KBM-7 (cell line): ENCODE data around the gene CNGB1.
"Not testable (repeated sequence)": the region's sequence is repeated elsewhere in the genome, so short reads cannot be mapped to it uniquely, and the experiment has no call there.

ENCODE experiments used
- DNase-seq: peaks from one replicate; pipeline ENCODE4 v3.0.0-alpha.2; 2015
- in situ Hi-C: fragments of 300-500 bp; cut with MboI; formaldehyde crosslinking; loops from 2 replicates; pipeline ENCODE4 v1.14.3; 2020; ENCODE audit warnings: low sequenced_read_pairs, low pct_unique_long_range_greater_than_20kb, mixed read lengths

Gene CNGB1

DNA sequence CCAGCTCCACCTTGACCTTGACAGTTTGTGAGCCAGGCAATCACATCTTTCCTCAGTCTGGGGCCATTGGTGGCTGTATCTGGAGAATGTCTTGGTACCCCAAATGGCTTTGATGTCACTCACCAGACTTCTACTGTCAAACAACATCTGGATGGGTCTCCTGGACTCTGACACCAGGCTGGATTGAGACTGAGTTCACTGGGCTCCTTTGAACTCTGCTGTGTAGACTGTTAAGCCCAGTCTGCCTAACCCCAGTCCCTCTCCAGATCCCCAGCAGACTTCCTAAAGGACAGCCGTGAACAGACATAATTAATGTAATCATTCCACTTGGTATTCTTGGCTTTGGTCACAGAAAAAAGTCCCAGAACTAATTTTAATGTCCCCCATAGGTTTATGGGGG lies 84.5 kb downstream of the CNGB1 start:
- DNase-seq, result no peak
- in situ Hi-C loops, result no loop called here

DNA sequence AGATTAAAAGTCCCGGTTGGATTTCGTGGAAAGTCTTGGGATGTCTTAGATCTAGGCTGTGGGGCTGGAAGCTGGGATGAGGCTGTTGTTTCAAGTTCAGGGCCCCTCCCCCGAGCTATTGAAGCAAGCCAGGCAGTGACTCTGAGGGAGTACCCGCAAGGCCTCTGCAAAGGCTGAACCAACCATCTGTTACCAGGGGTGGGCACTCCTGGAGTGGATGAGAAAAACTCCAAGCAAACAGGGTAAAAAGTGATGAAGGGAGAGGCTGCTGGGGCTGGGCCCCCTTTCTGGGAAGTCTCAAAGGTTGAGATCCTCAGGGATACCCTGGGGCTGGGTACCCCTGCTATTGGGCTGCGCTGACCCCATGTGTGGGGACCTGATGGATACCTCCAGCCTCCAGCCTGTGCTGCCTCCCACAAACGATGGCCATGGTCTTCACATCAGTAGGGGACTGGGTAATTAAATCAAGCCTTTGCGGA lies 86.2 kb downstream of the CNGB1 start:
- no peak for DNase-seq
- in situ Hi-C loops, result no loop called here

- in situ Hi-C loops, result no loop called here
- DNase-seq, result no peak
These were observed 86.8 kb downstream of the CNGB1 start for GRCh38 chr16:57883953-57884654.

GRCh38 chr16:57883480-57883879 lies 87.4 kb downstream of the CNGB1 start:
- in situ Hi-C loops, result no loop called here
- no peak for DNase-seq

DNA sequence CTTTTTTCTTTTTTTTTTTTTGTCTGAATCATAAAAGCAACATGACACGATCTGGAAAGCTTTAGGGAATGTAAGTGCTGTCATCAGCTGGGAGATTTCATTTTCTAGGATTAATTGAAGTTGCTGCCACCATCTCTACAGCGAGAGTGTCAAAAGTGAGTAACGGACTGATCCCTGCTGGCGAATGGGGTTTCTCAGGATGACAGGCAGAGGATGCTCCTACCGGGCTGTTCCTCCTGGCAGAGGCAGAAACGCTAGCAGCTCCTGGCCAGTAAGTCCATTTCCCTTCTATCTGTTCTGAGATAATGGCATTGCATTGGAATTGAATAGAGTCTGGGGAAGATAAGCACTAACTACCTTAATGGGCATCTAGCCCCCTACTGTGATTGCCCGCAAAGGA lies 88.1 kb downstream of the CNGB1 start:
- in situ Hi-C loops, result no loop called here
- no peak for DNase-seq

- in situ Hi-C loops, result no loop called here
- DNase-seq, result no peak
These were observed 88.7 kb downstream of the CNGB1 start for GRCh38 chr16:57882206-57882605.

DNA sequence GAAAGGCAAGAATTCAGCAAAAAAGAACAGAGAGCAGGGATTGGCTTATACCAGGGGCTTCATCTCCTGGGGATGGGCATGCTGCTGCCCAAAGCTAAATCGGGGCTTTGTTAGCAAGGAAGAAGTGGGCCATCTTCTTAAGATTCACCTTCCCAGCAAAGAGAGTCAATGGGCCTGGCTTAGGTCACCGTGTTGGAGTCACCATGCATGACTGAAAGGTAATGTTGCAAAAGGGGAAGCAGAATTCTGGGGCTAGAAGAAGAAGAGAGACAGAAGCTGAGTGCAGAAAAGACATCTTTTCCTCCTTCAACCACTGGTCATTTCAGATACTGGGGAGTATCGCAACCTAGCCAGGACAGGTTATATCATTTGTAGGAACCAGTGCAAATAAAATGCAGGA lies 92.3 kb downstream of the CNGB1 start:
- in situ Hi-C loops, result no loop called here
- no peak for DNase-seq

DNA sequence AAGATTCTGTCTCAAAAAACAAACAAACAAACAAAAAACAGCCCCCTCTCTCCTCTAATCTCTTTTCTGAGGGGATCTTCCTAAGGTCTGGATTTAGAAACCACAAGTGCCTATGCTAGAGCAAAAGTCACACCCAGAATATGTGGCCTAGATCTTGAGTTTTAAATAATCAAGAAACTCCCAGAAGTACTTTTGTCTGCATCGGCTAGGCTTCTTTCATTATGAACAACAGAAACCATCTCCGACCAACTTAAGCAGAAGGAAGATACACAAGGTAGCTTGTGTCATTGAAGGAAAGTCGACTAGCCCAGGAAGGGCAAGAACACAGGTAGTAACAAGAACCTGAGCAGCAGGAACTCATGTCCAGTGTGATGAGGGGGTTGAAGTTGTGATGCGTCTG lies 94.7 kb downstream of the CNGB1 start:
- in situ Hi-C loops, result no loop called here
- DNase-seq, result no peak

DNA sequence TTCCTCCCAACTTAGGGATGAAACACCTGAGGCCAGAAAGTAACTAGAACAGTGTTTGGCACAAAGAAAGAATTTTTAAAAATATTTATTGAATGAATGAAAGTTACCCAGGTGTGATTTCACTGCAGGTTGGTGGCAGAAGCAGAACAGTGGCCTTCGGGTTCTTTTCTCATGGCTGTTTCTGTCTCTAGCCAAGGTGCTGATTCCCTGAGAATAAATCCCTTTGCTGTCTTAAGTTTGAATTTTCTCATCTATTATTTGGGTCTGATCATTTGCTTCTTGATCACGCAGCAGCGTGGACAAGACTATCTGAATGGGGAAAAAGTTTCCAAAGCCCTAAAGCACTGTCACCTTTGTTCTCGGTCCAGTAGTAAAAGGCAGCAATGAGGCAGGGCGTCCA lies 95.6 kb downstream of the CNGB1 start:
- in situ Hi-C loops, result no loop called here
- DNase-seq, result no peak

DNA sequence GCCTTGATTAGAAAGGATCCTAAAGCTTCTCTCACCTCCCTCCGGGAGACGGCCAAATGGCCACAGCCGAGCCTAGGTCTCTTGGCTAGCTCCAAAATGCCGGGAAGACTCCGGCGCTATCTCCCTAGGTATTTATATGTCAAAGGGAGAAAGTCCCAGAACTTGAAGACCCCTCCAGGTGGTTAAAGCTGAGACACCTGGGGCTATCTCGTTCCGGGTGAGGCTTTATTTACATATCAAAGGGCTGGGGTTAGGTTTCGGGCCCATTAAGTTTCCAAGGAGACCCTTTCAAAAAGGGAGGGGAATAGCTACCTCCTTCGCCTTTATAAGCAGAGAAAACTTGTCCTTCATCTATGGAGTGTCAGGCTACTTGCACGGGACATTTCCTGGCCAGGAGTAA lies 97.7 kb downstream of the CNGB1 start:
- in situ Hi-C loops, result no loop called here
- no peak for DNase-seq

GRCh38 chr16:57872764-57873163 lies 98.2 kb downstream of the CNGB1 start:
- DNase-seq, in situ Hi-C loops: not testable (repeated sequence)

DNA sequence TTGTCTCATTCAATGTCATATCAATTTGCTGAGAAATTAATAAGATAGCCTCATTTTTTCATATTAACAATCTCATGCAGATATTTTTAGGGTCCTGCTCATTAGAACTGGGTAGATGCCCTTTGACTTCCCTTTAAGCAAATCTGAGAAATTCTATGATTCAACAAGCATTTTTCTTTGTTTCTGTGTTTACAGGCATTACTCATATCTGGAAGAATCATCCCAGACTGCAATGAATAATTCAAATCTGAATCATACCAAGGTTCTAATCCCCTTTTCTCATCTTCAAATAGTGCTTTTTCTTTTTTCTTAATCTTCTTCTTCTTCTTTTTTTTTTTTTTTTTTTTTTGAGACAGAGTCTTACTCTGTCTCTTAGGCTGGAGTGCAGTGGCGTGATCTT lies 99.5 kb downstream of the CNGB1 start:
- in situ Hi-C loops, result no loop called here
- DNase-seq, result no peak

- no peak for DNase-seq
- in situ Hi-C loops, result no loop called here
These were observed 100.0 kb downstream of the CNGB1 start for GRCh38 chr16:57870753-57871454.

- in situ Hi-C loops, result no loop called here
- no peak for DNase-seq
These were observed 101.9 kb downstream of the CNGB1 start for GRCh38 chr16:57868913-57869520.

- no peak for DNase-seq
These were observed 103.8 kb downstream of the CNGB1 start for GRCh38 chr16:57867000-57867561.

DNA sequence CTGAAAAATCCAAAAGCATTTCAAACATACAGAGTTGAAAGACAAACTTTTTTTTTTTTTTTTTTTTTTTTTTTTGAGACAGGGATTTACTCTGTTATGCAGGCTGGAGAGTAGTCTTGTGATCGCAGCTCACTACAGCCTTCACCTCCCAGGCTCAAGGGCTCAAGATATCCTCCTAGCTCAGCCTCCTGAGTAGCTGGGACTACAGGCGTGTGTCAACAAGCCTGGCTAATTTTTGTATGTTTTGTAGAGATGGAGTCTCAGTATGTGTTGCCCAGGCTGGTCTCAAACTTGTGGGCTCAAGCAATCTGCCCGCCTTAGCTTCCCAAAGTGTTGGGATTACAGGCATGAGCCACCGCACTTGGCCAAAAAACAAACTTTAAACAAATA lies 104.4 kb downstream of the CNGB1 start:
- in situ Hi-C loops, result no loop called here
- DNase-seq, result no peak

More at GRCh38 chr16:57867000-57867561, 103.8 kb downstream of the CNGB1 start:
- in situ Hi-C loops, result no loop called here

DNA sequence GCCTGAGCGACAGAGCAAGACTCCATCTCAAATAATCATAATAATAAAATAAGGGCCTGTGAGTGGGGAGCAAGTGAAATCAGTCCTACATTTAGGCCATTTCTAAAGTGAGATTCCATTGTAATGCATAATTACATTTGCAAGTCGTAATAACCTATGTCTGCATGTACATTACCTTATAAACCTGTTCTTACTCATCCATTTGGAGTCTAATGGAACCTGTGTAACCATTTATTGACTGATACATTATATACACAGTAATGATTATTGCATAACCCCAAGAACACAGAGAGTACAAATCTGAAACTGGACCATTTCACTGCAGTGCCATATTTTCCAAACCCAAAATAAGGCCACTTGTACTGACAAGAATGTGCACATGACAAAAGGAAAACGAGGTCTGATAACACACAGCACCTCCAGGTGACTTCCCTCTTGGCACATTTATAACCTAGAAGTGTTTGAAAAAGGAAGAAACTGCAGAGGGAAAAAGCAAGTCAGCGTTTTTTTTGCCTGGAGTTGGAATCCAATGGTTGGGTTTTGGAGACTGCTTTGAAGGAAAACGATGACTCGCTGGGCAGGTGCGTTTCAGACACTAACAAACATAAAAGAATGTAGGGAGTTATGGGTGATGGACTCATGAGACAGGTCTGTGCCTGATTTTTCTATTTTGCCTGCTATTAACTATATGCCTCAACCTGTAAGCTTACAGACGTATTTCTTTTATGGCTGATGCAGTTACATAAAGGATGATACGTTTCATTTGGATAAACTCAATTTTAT lies 105.0 kb downstream of the CNGB1 start:
- in situ Hi-C loops, result no loop called here
- no peak for DNase-seq

- in situ Hi-C loops, result no loop called here
- peak; percentile 58 for DNase-seq
These were observed 107.3 kb downstream of the CNGB1 start for GRCh38 chr16:57863434-57864160.
